Lower leg skin (tissue), 3 donors: Measurements from ENCODE around the gene DTD1.

Experiments used
- CTCF ChIP-seq, 3 donors: fragments of 450-650 bp; IDR thresholded peaks; one replicate each; pipeline ENCODE4 v1.5.1; 2016; ENCODE audit warnings: antibody characterized with exemption in 3 of 3, mild to moderate bottlenecking in 3 of 3, moderate library complexity in 2 of 3
- POLR2A ChIP-seq, 2 donors: fragments of 450-650 bp; IDR thresholded peaks; one replicate each; pipeline ENCODE4 v1.6.1; 2016 to 2017; ENCODE audit warnings: antibody characterized with exemption in 2 of 2, mild to moderate bottlenecking in 1 of 2, moderate library complexity in 1 of 2

- TF ChIP-seq CTCF (IDR thresholded peaks at IDR 0.05): no peak
- TF ChIP-seq POLR2A (IDR thresholded peaks at IDR 0.05): no peak
Measured at GRCh38 chr20:18702736-18703135, 114.9 kb downstream of the DTD1 start.
